ENCODE results near the gene CCDC127.

CCDC127 gene

DNA sequence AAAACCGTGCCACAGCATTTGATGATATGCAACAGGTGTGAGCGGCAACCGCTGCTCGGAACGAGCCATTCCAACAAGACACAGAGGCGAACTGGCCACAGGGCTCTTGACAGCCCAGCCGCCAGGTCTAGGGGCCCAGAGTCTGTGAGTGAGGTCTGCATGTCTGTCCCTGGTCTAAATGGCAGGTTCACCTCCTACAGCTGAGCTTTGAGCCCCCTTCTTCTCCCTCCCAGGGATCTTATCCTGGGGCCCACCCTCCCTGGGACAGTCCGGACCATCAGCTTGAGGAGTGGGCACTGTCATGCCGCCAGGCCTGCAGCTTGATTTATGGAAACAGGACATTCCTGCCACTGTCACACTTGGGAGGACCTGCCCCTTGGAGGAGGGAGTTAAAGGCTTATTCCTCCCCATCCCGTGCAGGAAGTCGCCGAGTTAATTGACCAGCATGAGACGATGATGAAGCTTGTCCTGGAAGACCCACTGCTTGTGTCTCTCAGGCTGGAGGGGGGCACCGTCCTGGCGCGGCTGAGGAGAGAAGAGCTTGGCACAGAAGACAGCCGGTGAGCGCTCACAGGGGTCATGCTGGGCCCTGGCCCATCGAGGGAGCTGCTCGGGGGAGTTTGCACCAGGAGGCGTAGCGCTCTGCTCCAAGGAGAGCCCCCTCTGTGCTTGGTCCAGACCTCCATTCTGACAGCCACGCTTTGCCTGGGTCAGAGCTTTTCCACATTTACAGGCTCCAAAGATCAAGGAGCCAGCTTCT, 62.1 kb downstream of the CCDC127 start:
- DNase-seq: no peak

DNA sequence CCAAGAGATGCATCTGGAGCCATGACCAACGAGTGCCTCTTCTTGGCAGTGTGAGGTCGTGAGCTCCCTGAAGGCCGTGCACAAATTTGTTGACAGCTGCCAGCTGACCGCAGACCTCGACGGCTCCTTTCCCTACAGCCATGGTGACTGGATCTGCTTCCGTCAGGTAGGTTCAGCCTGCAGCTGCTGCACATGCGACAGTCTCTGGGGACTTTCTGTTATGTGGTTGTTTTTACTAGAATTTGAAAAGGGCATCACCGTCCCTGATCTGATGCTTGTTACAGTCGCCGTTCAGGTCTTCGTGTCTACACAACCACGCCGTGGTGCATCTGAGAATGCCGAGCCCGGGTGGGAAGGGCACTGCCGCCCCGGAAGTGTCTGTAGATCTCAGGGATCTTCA, 63.1 kb downstream of the CCDC127 start:
- DNase-seq: no peak

- DNase-seq: no peak
Measured at GRCh38 chr5:154236-154635, 63.7 kb downstream of the CCDC127 start.

DNA sequence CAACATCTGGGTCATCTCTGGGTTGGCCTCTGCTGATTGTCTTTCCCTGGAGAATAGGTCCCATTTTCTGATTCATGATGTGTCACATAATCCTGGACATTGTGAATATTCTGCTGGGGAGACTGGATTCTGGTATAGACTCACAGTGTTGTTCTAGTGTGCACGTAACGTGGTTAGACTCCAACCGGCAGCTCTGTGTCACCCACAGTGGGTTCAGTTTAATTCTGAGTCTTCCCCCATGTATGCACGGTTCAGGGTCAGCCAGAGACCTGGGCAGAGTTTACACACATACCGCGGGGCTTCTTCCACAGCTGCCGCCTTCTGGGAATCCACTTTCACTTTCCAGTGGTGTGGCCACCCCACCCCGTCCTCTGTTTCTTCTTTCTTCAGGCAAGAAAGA, 64.7 kb downstream of the CCDC127 start:
- no peak for DNase-seq

DNA sequence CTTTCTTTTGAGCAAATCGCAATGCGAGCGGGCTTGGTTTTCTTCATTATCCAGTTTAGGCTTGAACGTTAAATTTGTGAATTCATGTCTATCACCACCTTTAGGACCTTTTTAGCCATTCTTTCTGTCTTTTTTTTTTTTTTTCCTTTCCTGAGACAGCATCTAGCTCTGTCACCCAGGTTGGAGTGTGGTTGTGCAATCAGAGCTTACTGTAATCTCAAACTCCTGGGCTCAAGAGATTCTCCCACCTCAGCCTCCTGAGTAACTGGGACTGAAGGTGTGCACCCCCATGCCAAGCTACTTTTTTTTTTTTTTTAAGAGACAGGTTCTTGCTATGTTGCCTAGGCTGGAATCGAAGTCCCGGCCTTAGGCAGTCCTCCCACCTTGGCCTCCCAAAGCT, 65.9 kb downstream of the CCDC127 start:
- DNase-seq: no peak

DNA sequence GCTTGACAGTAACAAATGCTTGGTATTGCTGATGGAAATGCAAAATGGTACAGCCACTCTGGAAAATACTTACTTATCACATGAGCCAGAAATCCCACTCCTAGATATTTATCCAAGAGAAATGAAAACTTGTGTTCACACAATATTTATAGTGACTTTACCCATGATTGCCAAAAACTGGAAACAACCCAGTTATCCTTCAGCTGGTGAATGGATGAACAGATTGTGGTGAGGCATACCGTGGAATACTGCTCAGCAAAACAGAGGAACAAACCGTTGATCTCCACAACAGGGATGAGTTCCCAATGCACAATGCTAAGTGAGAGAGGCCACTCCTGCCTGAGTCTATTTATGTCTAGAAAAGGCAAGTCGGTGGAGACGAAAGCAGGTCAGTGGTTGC, 67.2 kb downstream of the CCDC127 start:
- DNase-seq: no peak

DNA sequence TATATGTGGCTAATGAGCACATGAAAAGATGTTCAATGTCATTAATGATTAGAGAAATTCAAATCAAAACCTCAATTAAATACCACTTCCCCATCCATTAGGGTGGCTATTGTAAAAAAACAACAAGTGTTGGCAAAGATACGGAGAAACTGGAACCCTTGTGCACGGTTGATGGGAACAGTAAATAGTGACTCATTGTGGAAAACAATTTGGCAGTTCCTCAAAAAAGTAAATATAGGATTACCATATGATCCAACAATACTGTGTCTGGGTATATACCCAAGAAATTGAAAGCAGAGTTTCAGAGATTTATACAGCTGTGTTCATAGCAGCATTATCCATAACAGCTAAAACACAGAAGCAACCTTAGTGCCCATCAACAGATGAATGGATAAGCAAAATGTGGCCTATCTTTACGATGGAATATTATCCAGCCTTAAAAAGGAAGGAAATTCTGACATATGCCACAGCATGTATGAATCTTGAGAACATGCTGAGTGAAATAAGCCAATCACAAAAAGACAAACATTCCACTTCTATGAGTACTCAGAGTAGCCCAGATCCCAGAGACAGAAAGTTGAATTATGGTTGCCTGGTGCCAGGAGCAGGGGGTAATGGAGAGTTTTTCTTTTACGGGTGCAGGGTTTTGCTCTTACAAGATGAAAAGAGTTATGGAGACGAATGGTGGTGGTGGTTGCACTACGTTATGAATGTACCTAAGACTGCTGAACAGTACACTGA, 68.0 kb downstream of the CCDC127 start:
- DNase-seq: peak; percentile 92

DNA sequence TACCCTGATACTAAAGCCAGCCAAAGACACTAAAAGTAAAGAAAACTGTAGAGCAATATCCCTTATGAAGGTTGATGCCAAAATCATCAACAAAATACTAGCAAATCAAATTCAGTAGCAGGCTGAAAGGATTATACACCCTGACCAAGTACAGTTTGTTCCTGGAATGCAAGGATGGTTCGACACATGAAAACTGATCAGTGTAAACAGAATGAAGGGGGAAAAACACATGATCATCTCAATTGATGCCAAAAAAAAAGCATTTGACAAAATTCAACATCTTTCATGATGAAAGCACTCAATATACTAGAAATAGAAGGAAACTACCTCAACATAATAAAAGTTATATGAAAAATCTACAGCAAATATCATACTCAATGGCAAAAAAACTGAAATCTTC, 70.2 kb downstream of the CCDC127 start:
- peak; percentile 60 for DNase-seq
